CD4-positive, alpha-beta T cell (primary cell): ENCODE results near the gene NEURL3. TPM values are rescaled to one million over a fixed set of nuclear protein-coding genes. Genes with fewer than 3 reads are reported as not detected.

Source experiments
- ATAC-seq: fragments of 200-7000 bp; cut with Tn5 transposase; one replicate; pipeline ENCODE4 v1.10.0; 2022; ENCODE audit warnings: mild to moderate bottlenecking; ENCODE audit not compliant: poor library complexity
- CTCF ChIA-PET: fragments of 350-600 bp; sonication (Branson Sonifier 250); formaldehyde crosslinking; loops from one replicate; lab custom pipeline; 2021; ENCODE audit warnings: antibody characterized with exemption, inconsistent platforms; lab: Charles Lee
- POLR2A ChIA-PET: fragments of 350-600 bp; sonication (Branson Sonifier 250); formaldehyde crosslinking; loops from one replicate; lab custom pipeline; 2021; ENCODE audit warnings: antibody characterized with exemption, inconsistent platforms; lab: Charles Lee
- DNase-seq, 14 experiments: peaks; one replicate each; pipeline ENCODE4 v3.0.0-alpha.2; 2013 to 2020; ENCODE audit warnings: mixed read lengths in 2 of 14
- H3K27ac ChIP-seq, 2 donors: one replicate each; pipeline versions ENCODE4 v1.5.1 to v1.7.0; 2013; ENCODE audit warnings: low read length in 2 of 2, low read depth in 1 of 2, mild to moderate bottlenecking in 1 of 2
- H3K27me3 ChIP-seq, 2 experiments: 1 replicate in 1 of 2; 2 replicates in 1 of 2; pipeline versions ENCODE4 v1.6.1 to v1.7.0; 2013; ENCODE audit warnings: low read length in 2 of 2, control low read depth in 1 of 2, mild to moderate bottlenecking in 1 of 2, moderate library complexity in 1 of 2; ENCODE audit not compliant: insufficient read depth in 2 of 2, control insufficient read depth in 1 of 2
- H3K36me3 ChIP-seq: one replicate; pipeline ENCODE4 v1.6.1; 2013; ENCODE audit warnings: low read length, control low read depth; ENCODE audit not compliant: insufficient read depth
- H3K4me1 ChIP-seq: one replicate; pipeline ENCODE4 v1.6.1; 2013; ENCODE audit warnings: low read length, control low read depth; ENCODE audit not compliant: insufficient read depth
- H3K4me3 ChIP-seq: one replicate; pipeline ENCODE4 v1.5.1; 2013; ENCODE audit warnings: mild to moderate bottlenecking, low read length, moderate library complexity
- H3K9me3 ChIP-seq, 2 experiments: 1 replicate in 1 of 2; 2 replicates in 1 of 2; pipeline versions ENCODE4 v1.6.1 to v1.7.0; 2013; ENCODE audit warnings: low read length in 2 of 2, mild to moderate bottlenecking in 2 of 2, control low read depth in 1 of 2, moderate library complexity in 1 of 2; ENCODE audit not compliant: control insufficient read depth in 1 of 2, insufficient read depth in 1 of 2
- H3K27ac Mint-ChIP-seq: one replicate; pipeline ENCODE4 v1.8.0; 2020; ENCODE audit warnings: mixed read lengths
- H3K27me3 Mint-ChIP-seq: one replicate; pipeline ENCODE4 v1.8.0; 2021; ENCODE audit warnings: mixed read lengths
- H3K36me3 Mint-ChIP-seq: one replicate; pipeline ENCODE4 v1.8.0; 2021; ENCODE audit warnings: low read depth, mixed read lengths
- H3K4me1 Mint-ChIP-seq: one replicate; pipeline ENCODE4 v1.8.0; 2021; ENCODE audit warnings: low read depth, mixed read lengths
- H3K4me3 Mint-ChIP-seq: one replicate; pipeline ENCODE4 v1.8.0; 2020; ENCODE audit warnings: mild to moderate bottlenecking, mixed read lengths
- H3K9me3 Mint-ChIP-seq: one replicate; pipeline ENCODE4 v1.8.0; 2020; ENCODE audit warnings: mixed read lengths
- CTCF ChIP-seq: fragments of 200-600 bp; IDR thresholded peaks from one replicate; pipeline ENCODE4 v1.8.0; 2022; ENCODE audit warnings: antibody characterized with exemption, mild to moderate bottlenecking
- intact Hi-C, 2 experiments: fragments of 100-400 bp; cut with DNase I in 1 of 2; cut with micrococcal nuclease in 1 of 2; formaldehyde crosslinking; loops; one replicate each; pipeline versions ENCODE4 v1.15.1 to v1.9.0; 2023 to 2025; cut with DNase I, micrococcal nuclease
- total RNA-seq, 174 experiments: library from RNA in 2 of 174; stranded (reverse) in 2 of 174; gene quantifications; one replicate each; pipeline ENCODE4 v1.2.3 and lab custom pipeline; 2021 to 2026

Gene NEURL3
- total RNA-seq, 2 experiments from 2014 or later = not detected

GRCh38 chr2:96537734-96538486, 32.8 kb upstream of the NEURL3 start:
- Mint-ChIP-seq H3K4me1 (peaks cover 61% of the 10 kb centered on the region), H3K9me3 (no peaks in the 10 kb centered on the region), H3K27me3 (no peaks in the 10 kb centered on the region), H3K27ac (peak overlapping the region; percentile 99), H3K36me3 (peaks cover 58% of the 10 kb centered on the region), H3K4me3 (peak overlapping the region; percentile 99)
- H3K4me3 ChIP-seq = peak overlapping the region; percentile 90
- TF ChIP-seq CTCF = no peak
- peaks cover 29% of the 10 kb centered on the region for H3K36me3 ChIP-seq
- H3K27ac ChIP-seq = peak overlapping the region; percentile 94 to 99
- H3K9me3 ChIP-seq = no peaks in the 10 kb centered on the region
- H3K27me3 ChIP-seq = no peaks in the 10 kb centered on the region
- intact Hi-C loops = loop anchor here (2.0 to 10.0 kb wide), 13 partner anchors 15 to 1107 kb away; partner anchors contain the start of genes DUSP2 (in 2 of the 2), KANSL3 (in 2 of the 2), SNRNP200 (in 2 of the 2) and CNNM3 (in 1 of the 2)
- DNase-seq (peak; percentile 45 to 86 (median 69)), ATAC-seq (peak; percentile 47)
- POLR2A ChIA-PET = interaction anchor here (0.6 to 7.1 kb wide), 32 partner anchors 9 to 1463 kb away, joined by 3 to 180 read pairs (median 7); partner anchors contain the start of genes ANKRD36, ANKRD39, CNNM3 and DUSP2
- H3K4me1 ChIP-seq = peaks cover 76% of the 10 kb centered on the region
- CTCF ChIA-PET = interaction anchor here (1.4 to 6.4 kb wide), 3 partner anchors 10 to 30 kb away, joined by 3 to 54 read pairs (median 16); no protein-coding TSS in a partner anchor

GRCh38 chr2:96537066-96537733, 32.0 kb upstream of the NEURL3 start:
- Histone ChIP-seq H3K9me3 (no peaks in the 10 kb centered on the region), H3K27ac (peak overlapping the region; percentile 88 to 99), H3K36me3 (peaks cover 22% of the 10 kb centered on the region), H3K4me1 (peaks cover 76% of the 10 kb centered on the region), H3K4me3 (peak overlapping the region; percentile 90), H3K27me3 (no peaks in the 10 kb centered on the region)
- Mint-ChIP-seq H3K27ac (peak overlapping the region; percentile 99), H3K27me3 (no peaks in the 10 kb centered on the region), H3K4me3 (peak overlapping the region; percentile 99), H3K36me3 (peaks cover 51% of the 10 kb centered on the region), H3K9me3 (no peaks in the 10 kb centered on the region), H3K4me1 (peaks cover 60% of the 10 kb centered on the region)
- no peak for TF ChIP-seq CTCF
- POLR2A ChIA-PET = interaction anchor here (0.6 to 7.1 kb wide), 36 partner anchors 9 to 1463 kb away, joined by 3 to 180 read pairs (median 6); partner anchors contain the start of genes ANKRD36C, ANKRD39, CNNM3 and DUSP2
- CTCF ChIA-PET = interaction anchor here (1.0 to 6.4 kb wide), 4 partner anchors 10 to 130 kb away, joined by 3 to 54 read pairs (median 10); no protein-coding TSS in a partner anchor
- peak; percentile 32 for ATAC-seq
- DNase-seq = peak; percentile 81 to 97 (median 86)
- intact Hi-C loops = loop anchor here (2.0 to 10.0 kb wide), 10 partner anchors 50 to 1108 kb away; partner anchors contain the start of genes DUSP2 (in 2 of the 2), KANSL3 (in 2 of the 2), CNNM3 (in 1 of the 2) and CNNM4 (in 1 of the 2)
